Upper lobe of left lung (tissue), 6 donors: ENCODE measurements around the gene CFAP57. TPM values are rescaled to one million over a fixed set of nuclear protein-coding genes. Genes with fewer than 3 reads are reported as not detected.

Experiments
- ATAC-seq, 2 donors: fragments of 200-7000 bp; cut with Tn5 transposase; one replicate each; pipeline ENCODE4 v1.9.1; 2022; ENCODE audit warnings: mild to moderate bottlenecking in 2 of 2, moderate library complexity in 2 of 2; ENCODE audit not compliant: low FRiP score in 2 of 2
- DNase-seq, 2 donors: peaks; one replicate each; pipeline ENCODE4 v3.0.0-alpha.2; 2019 to 2020
- H3K27ac ChIP-seq, 4 donors: fragments of 200-600 bp; sonication (generic); one replicate each; pipeline ENCODE4 v1.5.1; 2016 to 2019
- H3K27me3 ChIP-seq, 4 donors: fragments of 200-600 bp; sonication (generic); one replicate each; pipeline ENCODE4 v1.5.1; 2017 to 2019
- H3K36me3 ChIP-seq, 4 donors: fragments of 200-600 bp; sonication (generic); one replicate each; pipeline ENCODE4 v1.5.1; 2016 to 2019
- H3K4me1 ChIP-seq, 4 donors: fragments of 200-600 bp; sonication (generic); one replicate each; pipeline ENCODE4 v1.5.1; 2018 to 2019
- H3K4me3 ChIP-seq, 4 donors: fragments of 200-600 bp; sonication (generic); one replicate each; pipeline ENCODE4 v1.5.1; 2017 to 2019; ENCODE audit warnings: mild to moderate bottlenecking in 2 of 4, moderate library complexity in 1 of 4
- H3K9me3 ChIP-seq, 4 donors: fragments of 200-600 bp; sonication (generic); one replicate each; pipeline ENCODE4 v1.5.1; 2018 to 2019
- EP300 ChIP-seq, 4 donors: sonication (generic); formaldehyde crosslinking; IDR thresholded peaks; one replicate each; pipeline ENCODE4 v1.5.1; 2017; ENCODE audit warnings: antibody characterized with exemption in 4 of 4, control low read depth in 2 of 4
- POLR2A ChIP-seq, 4 donors: fragments of 450-650 bp; IDR thresholded peaks; one replicate each; pipeline ENCODE4 v1.5.1; 2016 to 2017; ENCODE audit warnings: antibody characterized with exemption in 4 of 4, mild to moderate bottlenecking in 2 of 4
- POLR2AphosphoS5 ChIP-seq, 2 donors: sonication (generic); formaldehyde crosslinking; IDR thresholded peaks; one replicate each; pipeline ENCODE4 v1.5.1; 2017; ENCODE audit warnings: antibody characterized with exemption in 2 of 2
- WGBS, 2 donors: methylation state at CpG; one replicate each; pipeline ENCODE4 v1.1.5; 2017 to 2018; 5-methylcytosine and 5-hydroxymethylcytosine counted together
- total RNA-seq, 6 donors: library from RNA; depleted of rRNA in 4 of 6; stranded (reverse); fragments of >200 nt in 4 of 6; gene quantifications; one replicate each; pipeline versions ENCODE4 v1.1.0 to v1.2.1, GENCODE V29; 2016 to 2021
- TF ChIP-seq, protein P1 (sequence below), 6 experiments: fragments of 450-650 bp in 4 of 6; fragments of 200-600 bp in 2 of 6; sonication (generic) in 2 of 6; IDR thresholded peaks; one replicate each; pipeline ENCODE4 v1.5.1; 2016 to 2019; ENCODE audit warnings: antibody characterized with exemption in 6 of 6
- donor health status: DM: no; HTN: no; CAD: no; lungs with moderate emphysema.
- donor health status: DM: no; HTN: yes; CAD: no; lungs with severe emphysema.

The CFAP57 gene
- total RNA-seq, 6 donors from 2014 or later = 0.37 to 23.1 (median 3.7) TPM

DNA sequence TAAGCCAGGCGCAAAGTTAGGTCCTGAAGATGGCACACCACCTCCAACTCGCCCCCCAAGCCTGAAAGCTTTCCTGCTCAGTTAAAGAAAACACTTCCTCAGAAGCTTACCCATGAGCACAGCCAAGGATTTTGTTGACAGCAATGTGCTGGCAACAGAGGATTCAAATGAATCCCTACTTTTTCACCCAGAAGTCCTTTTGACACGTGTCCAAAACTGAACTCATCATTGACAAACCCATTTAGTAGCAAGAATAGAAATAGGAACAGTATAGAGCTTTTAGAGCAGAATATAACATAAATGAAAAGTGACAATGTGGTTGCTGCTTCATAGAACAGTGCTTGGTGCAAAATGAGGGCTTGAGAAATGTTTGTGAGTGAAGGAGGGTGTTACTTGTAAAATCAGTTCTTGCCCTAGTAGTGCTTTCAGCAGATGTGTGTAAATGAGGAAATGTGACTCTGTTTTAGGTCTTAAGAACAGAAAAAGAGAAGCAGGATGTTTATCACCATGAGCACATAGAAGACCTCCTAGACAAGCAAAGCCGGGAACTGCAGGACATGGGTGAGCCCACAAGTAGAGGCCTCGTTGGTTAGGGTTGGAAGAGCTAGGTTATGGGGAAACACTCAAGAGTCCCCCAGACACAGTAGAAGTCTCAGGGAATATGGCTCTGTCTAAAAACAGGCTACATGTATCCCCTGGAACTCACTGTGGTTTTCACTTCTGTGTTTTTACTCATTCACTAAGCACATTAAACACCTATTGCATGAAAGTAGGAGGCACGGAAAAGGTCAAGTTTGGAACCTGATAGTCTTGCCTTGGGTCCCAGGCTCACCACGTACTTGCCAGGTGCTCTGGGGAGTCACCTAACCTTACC, 49.0 kb downstream of the CFAP57 start:
- Histone ChIP-seq H3K4me3 (no peak overlapping the region), H3K27me3 (no peaks in the 10 kb centered on the region), H3K27ac (no peak overlapping the region), H3K4me1 (no peaks in the 10 kb centered on the region), H3K36me3 (no peaks in the 10 kb centered on the region), H3K9me3 (no peaks in the 10 kb centered on the region)
- WGBS, 2 donors = 72 to 78% methylated on average over 7 of the region's 7 CpGs
- ATAC-seq (peak in 1 of 2 donors; percentile 33), DNase-seq (no peak)
- TF ChIP-seq EP300 (IDR thresholded peaks at IDR 0.05) (no peak), POLR2AphosphoS5 (IDR thresholded peaks at IDR 0.05) (no peak), POLR2A (IDR thresholded peaks at IDR 0.05) (no peak)
- TF ChIP-seq, protein P1, sequence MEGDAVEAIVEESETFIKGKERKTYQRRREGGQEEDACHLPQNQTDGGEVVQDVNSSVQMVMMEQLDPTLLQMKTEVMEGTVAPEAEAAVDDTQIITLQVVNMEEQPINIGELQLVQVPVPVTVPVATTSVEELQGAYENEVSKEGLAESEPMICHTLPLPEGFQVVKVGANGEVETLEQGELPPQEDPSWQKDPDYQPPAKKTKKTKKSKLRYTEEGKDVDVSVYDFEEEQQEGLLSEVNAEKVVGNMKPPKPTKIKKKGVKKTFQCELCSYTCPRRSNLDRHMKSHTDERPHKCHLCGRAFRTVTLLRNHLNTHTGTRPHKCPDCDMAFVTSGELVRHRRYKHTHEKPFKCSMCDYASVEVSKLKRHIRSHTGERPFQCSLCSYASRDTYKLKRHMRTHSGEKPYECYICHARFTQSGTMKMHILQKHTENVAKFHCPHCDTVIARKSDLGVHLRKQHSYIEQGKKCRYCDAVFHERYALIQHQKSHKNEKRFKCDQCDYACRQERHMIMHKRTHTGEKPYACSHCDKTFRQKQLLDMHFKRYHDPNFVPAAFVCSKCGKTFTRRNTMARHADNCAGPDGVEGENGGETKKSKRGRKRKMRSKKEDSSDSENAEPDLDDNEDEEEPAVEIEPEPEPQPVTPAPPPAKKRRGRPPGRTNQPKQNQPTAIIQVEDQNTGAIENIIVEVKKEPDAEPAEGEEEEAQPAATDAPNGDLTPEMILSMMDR (IDR thresholded peaks at IDR 0.05) = no peak

DNA sequence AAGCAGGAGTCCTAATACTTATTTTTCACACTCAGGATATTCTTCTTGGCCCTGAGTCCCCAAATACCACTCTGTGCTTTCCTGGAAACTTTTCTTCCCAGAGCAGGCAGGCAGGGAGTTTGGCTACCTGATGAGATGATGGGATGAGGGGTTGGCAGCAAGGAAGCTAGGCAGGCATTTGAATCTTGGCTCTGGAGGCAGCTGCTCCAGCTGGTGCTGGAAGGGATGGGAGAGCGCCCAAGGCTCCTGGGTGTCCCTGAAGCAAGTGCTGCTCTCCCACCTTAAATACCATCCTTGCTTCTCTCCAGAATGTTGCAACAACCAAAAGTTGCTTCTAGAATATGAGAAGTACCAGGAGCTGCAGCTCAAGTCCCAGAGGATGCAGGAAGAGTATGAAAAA, 49.7 kb downstream of the CFAP57 start:
- H3K4me1 ChIP-seq = no peaks in the 10 kb centered on the region
- 91% methylated on average over 1 of the region's 1 CpG; no CpG with 5 or more reads in 1 of the 2 donors for WGBS, 2 donors
- no peaks in the 10 kb centered on the region for H3K9me3 ChIP-seq
- TF ChIP-seq, protein P1 (IDR thresholded peaks at IDR 0.05) = no peak
- TF ChIP-seq EP300 (IDR thresholded peaks at IDR 0.05) = no peak
- TF ChIP-seq POLR2A (IDR thresholded peaks at IDR 0.05) = no peak
- H3K36me3 ChIP-seq = no peaks in the 10 kb centered on the region
- no peak for DNase-seq
- no peak overlapping the region for H3K4me3 ChIP-seq
- H3K27ac ChIP-seq = no peak overlapping the region
- no peaks in the 10 kb centered on the region for H3K27me3 ChIP-seq
- no peak for ATAC-seq

DNA sequence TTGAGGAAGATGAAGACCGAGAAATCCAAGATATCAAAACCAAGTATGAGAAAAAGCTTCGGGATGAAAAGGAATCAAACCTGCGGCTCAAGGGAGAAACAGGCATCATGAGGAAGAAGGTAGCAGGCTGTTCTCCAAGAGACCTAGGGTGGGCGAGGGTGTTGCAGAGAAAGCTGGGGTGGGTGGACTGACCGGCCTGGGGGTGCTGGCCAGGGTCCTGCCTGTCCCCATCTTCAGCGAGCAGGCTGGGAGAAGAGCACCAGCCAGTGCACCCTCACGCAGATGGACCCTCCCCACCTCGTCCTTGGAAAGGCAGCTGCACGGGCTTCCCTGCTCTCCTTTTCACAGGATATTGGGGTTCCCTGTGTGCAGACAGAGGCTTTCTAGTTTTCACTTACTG, 50.7 kb downstream of the CFAP57 start:
- DNase-seq (no peak), ATAC-seq (no peak)
- no peaks in the 10 kb centered on the region for H3K27me3 ChIP-seq
- H3K4me3 ChIP-seq = no peak overlapping the region
- no peaks in the 10 kb centered on the region for H3K36me3 ChIP-seq
- no peak for TF ChIP-seq POLR2A (IDR thresholded peaks at IDR 0.05)
- TF ChIP-seq, protein P1 (IDR thresholded peaks at IDR 0.05) = no peak
- no peak for TF ChIP-seq POLR2AphosphoS5 (IDR thresholded peaks at IDR 0.05)
- no peak for TF ChIP-seq EP300 (IDR thresholded peaks at IDR 0.05)
- no peaks in the 10 kb centered on the region for H3K9me3 ChIP-seq
- H3K4me1 ChIP-seq = peaks cover 0 to 10% (median 4%) of the 10 kb centered on the region in 4 donors
- WGBS, 2 donors = 85 to 86% methylated on average over 9 of the region's 9 CpGs
- H3K27ac ChIP-seq = no peak overlapping the region

DNA sequence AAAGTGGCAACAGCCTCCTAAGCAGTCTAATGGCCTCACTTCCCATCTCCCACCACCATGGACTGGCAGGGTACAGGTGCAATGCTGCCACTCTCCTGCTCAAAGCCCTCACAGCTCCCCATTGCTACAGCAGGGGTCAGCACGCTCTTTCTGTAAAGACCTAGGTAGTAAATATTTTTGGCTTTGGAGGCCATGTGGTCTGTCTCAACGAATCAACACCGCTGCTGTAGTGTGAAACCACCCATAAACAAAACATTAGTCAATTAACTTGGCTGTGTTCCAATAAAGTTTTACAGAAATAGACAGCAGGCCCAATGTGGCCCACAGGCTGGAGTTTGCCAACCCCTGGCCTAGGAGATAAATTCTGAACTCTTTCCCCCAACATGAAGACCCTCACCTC, 53.0 kb downstream of the CFAP57 start:
- 57 to 73% methylated on average over 3 of the region's 3 CpGs for WGBS, 2 donors
- no peaks in the 10 kb centered on the region for H3K27me3 ChIP-seq
- H3K36me3 ChIP-seq = no peaks in the 10 kb centered on the region
- peaks cover 0 to 17% (median 9%) of the 10 kb centered on the region in 4 donors for H3K4me1 ChIP-seq
- TF ChIP-seq EP300 (IDR thresholded peaks at IDR 0.05) = no peak
- no peak for TF ChIP-seq POLR2AphosphoS5 (IDR thresholded peaks at IDR 0.05)
- TF ChIP-seq, protein P1 (IDR thresholded peaks at IDR 0.05) = no peak
- no peak for TF ChIP-seq POLR2A (IDR thresholded peaks at IDR 0.05)
- no peak overlapping the region for H3K27ac ChIP-seq
- ATAC-seq (no peak), DNase-seq (no peak)
- H3K4me3 ChIP-seq = no peak overlapping the region
- no peaks in the 10 kb centered on the region for H3K9me3 ChIP-seq
